ENCODE measurements around the gene HSF2.
"Not testable (repeated sequence)": the region's sequence is repeated elsewhere in the genome, so short reads cannot be mapped to it uniquely, and the experiment has no call there.

HSF2 gene

GRCh38 chr6:122449069-122449468 is 49.6 kb downstream of the HSF2 start:
- H3K27ac ChIP-seq (ENCODE audit: low read depth, low read length) = no peak overlapping the region
- peaks cover 5% of the 10 kb centered on the region; the same call in 1 of the 2 replicates for H3F3A ChIP-seq (ENCODE audit: insufficient read depth)
- no peaks in the 10 kb centered on the region for H3K27me3 ChIP-seq (ENCODE audit: low read length)
- H3K9me2 ChIP-seq (replicated peaks; ENCODE audit: insufficient read depth, low read length) = no peaks in the 10 kb centered on the region
- H3K9ac ChIP-seq (ENCODE audit: low read length) = no peak overlapping the region
- H3K9me3 ChIP-seq (ENCODE audit: insufficient read depth, low read length) = no peaks in the 10 kb centered on the region
- H3K36me3 ChIP-seq (ENCODE audit: low read length) = peaks cover 51% of the 10 kb centered on the region; the same call in 1 of the 2 replicates
- no peaks in the 10 kb centered on the region for H3K79me2 ChIP-seq (ENCODE audit: insufficient read depth, low read length)
- TF ChIP-seq, protein P1, sequence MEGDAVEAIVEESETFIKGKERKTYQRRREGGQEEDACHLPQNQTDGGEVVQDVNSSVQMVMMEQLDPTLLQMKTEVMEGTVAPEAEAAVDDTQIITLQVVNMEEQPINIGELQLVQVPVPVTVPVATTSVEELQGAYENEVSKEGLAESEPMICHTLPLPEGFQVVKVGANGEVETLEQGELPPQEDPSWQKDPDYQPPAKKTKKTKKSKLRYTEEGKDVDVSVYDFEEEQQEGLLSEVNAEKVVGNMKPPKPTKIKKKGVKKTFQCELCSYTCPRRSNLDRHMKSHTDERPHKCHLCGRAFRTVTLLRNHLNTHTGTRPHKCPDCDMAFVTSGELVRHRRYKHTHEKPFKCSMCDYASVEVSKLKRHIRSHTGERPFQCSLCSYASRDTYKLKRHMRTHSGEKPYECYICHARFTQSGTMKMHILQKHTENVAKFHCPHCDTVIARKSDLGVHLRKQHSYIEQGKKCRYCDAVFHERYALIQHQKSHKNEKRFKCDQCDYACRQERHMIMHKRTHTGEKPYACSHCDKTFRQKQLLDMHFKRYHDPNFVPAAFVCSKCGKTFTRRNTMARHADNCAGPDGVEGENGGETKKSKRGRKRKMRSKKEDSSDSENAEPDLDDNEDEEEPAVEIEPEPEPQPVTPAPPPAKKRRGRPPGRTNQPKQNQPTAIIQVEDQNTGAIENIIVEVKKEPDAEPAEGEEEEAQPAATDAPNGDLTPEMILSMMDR (IDR thresholded peaks at IDR 0.05; ENCODE audit: insufficient read depth, low read length, poor library complexity, severe bottlenecking) = no peak
- no peak for TF ChIP-seq EZH2phosphoT487 (conservative IDR thresholded peaks at IDR 0.05; ENCODE audit: low read length)
- no peaks in the 10 kb centered on the region for H4K20me1 ChIP-seq (ENCODE audit: low read depth, low read length)
- no peak overlapping the region for H3K4me2 ChIP-seq (ENCODE audit: low read depth, low read length, poor library complexity, severe bottlenecking)
- H2AFZ ChIP-seq (ENCODE audit: low read depth, low read length, severe bottlenecking) = no peak overlapping the region
- H3K4me3 ChIP-seq (ENCODE audit: insufficient read depth, low read length, poor library complexity, severe bottlenecking) = no peak overlapping the region

- H3K27me3 ChIP-seq (ENCODE audit: low read length) = no peaks in the 10 kb centered on the region
- H2AFZ ChIP-seq (ENCODE audit: low read depth, low read length, severe bottlenecking) = no peak overlapping the region
- H3K79me2 ChIP-seq (ENCODE audit: insufficient read depth, low read length) = no peaks in the 10 kb centered on the region
- H3K9ac ChIP-seq (ENCODE audit: low read length) = no peak overlapping the region
- H3K9me2 ChIP-seq (replicated peaks; ENCODE audit: insufficient read depth, low read length) = no peaks in the 10 kb centered on the region
- H3K27ac ChIP-seq (ENCODE audit: low read depth, low read length) = no peak overlapping the region
- H3K36me3 ChIP-seq (ENCODE audit: low read length) = peaks cover 38% of the 10 kb centered on the region; the same call in 1 of the 2 replicates
- no peaks in the 10 kb centered on the region; the same call in 1 of the 2 replicates for H3F3A ChIP-seq (ENCODE audit: insufficient read depth)
- H3K9me3 ChIP-seq (ENCODE audit: insufficient read depth, low read length) = no peaks in the 10 kb centered on the region
- no peaks in the 10 kb centered on the region for H4K20me1 ChIP-seq (ENCODE audit: low read depth, low read length)
- TF ChIP-seq EZH2phosphoT487 (conservative IDR thresholded peaks at IDR 0.05; ENCODE audit: low read length) = no peak
- TF ChIP-seq, protein P1 (IDR thresholded peaks at IDR 0.05; ENCODE audit: insufficient read depth, low read length, poor library complexity, severe bottlenecking) = no peak
- no peak overlapping the region for H3K4me3 ChIP-seq (ENCODE audit: insufficient read depth, low read length, poor library complexity, severe bottlenecking)
- H3K4me2 ChIP-seq (ENCODE audit: low read depth, low read length, poor library complexity, severe bottlenecking) = no peak overlapping the region
Observed at GRCh38 chr6:122452509-122452908, 53.1 kb downstream of the HSF2 start.

DNA sequence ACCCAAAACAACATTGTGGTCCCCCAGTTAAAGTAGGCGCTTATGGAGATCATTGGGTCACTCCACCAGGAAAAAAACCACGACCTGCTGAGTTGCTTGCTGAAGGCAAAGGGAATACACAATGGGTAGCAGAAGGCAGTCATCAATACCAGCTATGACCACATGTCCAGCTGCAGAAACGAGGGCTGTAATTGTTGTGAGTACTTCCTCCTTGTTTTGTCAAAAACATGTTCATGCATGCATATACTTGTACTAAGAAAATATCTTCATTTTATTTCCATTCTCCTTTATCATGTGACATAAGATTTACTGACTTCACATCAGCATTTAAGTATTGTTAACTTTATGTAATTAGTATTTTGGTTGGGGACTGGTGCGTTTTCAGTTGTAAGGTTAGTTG is 55.2 kb downstream of the HSF2 start:
- H3K27ac ChIP-seq (ENCODE audit: low read depth, low read length) = no peak overlapping the region
- H3K27me3 ChIP-seq (ENCODE audit: low read length) = no peaks in the 10 kb centered on the region
- no peaks in the 10 kb centered on the region; the same call in 1 of the 2 replicates for H3F3A ChIP-seq (ENCODE audit: insufficient read depth)
- no peak overlapping the region for H2AFZ ChIP-seq (ENCODE audit: low read depth, low read length, severe bottlenecking)
- H3K9me3 ChIP-seq (ENCODE audit: insufficient read depth, low read length) = no peaks in the 10 kb centered on the region
- H3K9ac ChIP-seq (ENCODE audit: low read length) = no peak overlapping the region
- TF ChIP-seq EZH2phosphoT487 (conservative IDR thresholded peaks at IDR 0.05; ENCODE audit: low read length) = no peak
- TF ChIP-seq, protein P1 (IDR thresholded peaks at IDR 0.05; ENCODE audit: insufficient read depth, low read length, poor library complexity, severe bottlenecking) = no peak
- H4K20me1 ChIP-seq (ENCODE audit: low read depth, low read length) = 0 out of 2 replicates have a peak, but pooled peaks cover 5% of the 10 kb centered on the region
- no peak overlapping the region for H3K4me2 ChIP-seq (ENCODE audit: low read depth, low read length, poor library complexity, severe bottlenecking)
- H3K9me2 ChIP-seq (replicated peaks; ENCODE audit: insufficient read depth, low read length) = no peaks in the 10 kb centered on the region
- no peak overlapping the region for H3K4me3 ChIP-seq (ENCODE audit: insufficient read depth, low read length, poor library complexity, severe bottlenecking)
- H3K79me2 ChIP-seq (ENCODE audit: insufficient read depth, low read length) = peaks cover 17% of the 10 kb centered on the region
- peaks cover 43% of the 10 kb centered on the region; the same call in 1 of the 2 replicates for H3K36me3 ChIP-seq (ENCODE audit: low read length)

GRCh38 chr6:122455116-122455515 is 55.7 kb downstream of the HSF2 start:
- H3K9me3 ChIP-seq (ENCODE audit: insufficient read depth, low read length); H2AFZ ChIP-seq (ENCODE audit: low read depth, low read length, severe bottlenecking); H3K9ac ChIP-seq (ENCODE audit: low read length); H3K27ac ChIP-seq (ENCODE audit: low read depth, low read length); H3F3A ChIP-seq (ENCODE audit: insufficient read depth); H3K4me2 ChIP-seq (ENCODE audit: low read depth, low read length, poor library complexity, severe bottlenecking); H3K4me3 ChIP-seq (ENCODE audit: insufficient read depth, low read length, poor library complexity, severe bottlenecking); H3K9me2 ChIP-seq (replicated peaks; ENCODE audit: insufficient read depth, low read length); H4K20me1 ChIP-seq (ENCODE audit: low read depth, low read length); H3K27me3 ChIP-seq (ENCODE audit: low read length): not testable (repeated sequence)
- peaks cover 22% of the 10 kb centered on the region for H3K79me2 ChIP-seq (ENCODE audit: insufficient read depth, low read length)
- H3K36me3 ChIP-seq (ENCODE audit: low read length) = peaks cover 43% of the 10 kb centered on the region; the same call in 1 of the 2 replicates

Measured in SU-DHL-6 (cell line).